Stimulated activated CD4-positive, alpha-beta T cell treated with anti-CD3 and anti-CD28 coated beads, Interleukin-4, amount 100 ng/mL, for 24 hours (primary cell): ENCODE results near the gene P2RX5.
A peak's percentile ranks its signal among the peaks of the same experiment; 100 is the strongest.

ENCODE experiments used
- DNase-seq: peaks from one replicate; pipeline ENCODE4 v3.0.0-alpha.2; 2020

Gene P2RX5

DNA sequence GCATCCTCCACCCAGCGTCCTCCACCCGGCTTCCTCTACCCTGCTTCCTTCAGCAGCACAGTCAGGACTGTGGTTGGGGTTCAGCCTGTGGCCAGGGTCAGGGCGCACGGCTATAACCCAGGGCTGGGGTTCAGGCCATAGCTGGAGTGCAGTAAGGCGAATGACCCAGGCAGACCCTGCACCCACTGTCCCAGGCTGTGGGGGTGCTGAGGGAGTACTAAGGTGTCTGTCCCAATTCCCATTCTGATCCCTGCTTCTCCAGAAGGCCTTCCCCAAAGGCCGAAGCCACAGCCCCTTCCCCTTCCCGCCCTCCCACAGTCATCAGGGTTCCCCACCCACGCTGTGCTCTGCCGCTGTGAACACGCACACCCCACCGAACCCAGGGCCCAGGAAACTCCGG, 14.9 kb downstream of the P2RX5 start:
- DNase-seq: no peak

DNA sequence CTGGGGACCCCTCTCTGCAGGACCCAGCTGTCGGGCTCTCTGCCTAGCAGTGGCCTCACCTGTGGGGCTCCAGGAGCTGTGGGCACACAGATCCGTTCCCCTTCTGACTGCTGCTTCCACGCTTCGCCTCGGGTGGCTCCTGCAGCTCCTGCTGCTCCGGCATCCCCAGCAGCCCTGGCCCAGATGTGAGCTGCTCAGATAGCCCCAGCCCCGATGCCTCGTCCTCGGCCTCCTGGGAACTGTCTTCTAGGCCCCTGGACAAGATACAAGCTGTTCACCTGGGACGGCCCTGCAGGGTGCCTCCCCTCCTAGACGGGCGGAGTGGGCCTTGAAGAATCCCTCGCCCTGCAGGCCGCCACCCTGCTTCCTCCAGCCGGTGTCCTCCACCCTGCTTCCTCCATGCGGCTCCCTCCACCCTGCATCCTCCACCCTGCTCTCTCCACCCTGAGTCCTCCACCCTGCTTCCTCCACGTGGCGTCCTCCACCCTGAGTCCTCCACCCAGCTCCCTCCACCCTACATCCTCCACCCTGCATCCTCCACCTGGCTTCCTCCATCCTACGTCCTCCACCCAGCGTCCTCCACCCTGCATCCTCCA, 16.3 kb downstream of the P2RX5 start:
- no peak for DNase-seq

DNA sequence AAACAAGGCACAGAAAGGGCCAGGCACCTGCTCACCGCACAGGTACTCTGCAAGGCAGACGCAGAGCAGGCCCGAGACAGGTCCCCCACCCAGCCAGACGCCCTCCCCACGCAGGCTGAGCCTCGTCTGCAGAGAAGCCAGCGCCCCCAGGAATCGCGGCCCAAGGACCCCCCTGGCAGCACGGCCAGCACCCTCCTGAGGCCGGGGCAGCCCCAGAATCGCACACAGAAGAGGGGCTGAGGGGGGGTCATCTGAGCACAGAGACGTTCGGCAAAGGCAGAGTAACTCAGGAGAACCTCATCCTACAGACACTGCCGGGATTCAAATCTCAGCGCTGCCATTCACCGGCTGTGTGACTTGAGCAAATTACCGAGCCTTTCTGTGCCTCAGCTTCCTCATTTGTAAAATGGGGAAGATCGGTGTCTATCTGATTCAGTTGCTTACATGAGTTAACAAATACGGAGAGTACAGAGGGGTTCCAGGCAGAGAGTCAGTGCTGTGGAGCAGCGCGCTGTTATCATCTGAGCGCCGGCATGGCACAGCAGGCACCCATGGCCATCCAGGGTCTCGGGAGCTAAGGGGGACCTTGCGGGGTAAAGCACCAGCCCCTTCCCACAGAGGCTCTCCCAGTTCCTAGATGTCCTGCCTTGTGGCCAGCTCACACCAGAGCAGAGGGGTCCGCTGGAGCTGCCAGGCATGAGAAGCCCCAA, 17.0 kb downstream of the P2RX5 start:
- no peak for DNase-seq

DNA sequence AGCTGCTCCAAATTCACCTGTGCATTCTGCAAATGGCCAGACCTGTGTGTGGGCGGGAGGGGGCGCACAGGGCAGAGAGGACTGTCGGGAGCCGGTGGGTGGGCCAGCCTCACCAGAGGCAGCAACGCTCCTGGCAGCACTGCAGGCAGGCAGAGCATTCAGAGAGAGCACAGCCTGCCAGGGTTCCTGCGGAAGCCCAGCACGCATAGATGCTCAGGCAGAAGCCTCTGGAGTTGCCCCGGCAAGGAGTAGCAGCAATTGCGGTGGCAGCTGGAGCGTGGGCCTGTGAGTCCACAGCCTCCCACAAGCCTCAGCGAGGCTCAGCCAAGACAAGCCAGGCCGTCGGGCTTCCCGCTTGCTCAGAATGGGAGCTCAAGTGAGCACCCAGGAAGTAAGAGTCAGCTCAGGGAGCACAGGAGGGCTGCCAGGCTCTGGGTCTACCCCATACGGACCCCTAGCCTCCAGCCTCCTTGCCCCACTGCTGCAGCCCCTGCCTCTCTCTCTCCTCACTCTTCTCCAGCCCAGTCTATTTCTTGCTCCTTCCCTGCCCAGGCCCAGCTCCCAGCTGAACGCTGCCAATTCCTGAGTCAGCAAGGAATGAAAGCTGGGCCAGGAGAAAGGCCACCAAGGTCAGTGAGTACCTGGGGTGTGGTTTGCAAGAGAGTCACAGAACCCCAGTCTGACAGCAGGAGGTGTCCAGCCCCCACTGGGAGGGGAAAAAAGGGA, 17.7 kb downstream of the P2RX5 start:
- no peak for DNase-seq

DNA sequence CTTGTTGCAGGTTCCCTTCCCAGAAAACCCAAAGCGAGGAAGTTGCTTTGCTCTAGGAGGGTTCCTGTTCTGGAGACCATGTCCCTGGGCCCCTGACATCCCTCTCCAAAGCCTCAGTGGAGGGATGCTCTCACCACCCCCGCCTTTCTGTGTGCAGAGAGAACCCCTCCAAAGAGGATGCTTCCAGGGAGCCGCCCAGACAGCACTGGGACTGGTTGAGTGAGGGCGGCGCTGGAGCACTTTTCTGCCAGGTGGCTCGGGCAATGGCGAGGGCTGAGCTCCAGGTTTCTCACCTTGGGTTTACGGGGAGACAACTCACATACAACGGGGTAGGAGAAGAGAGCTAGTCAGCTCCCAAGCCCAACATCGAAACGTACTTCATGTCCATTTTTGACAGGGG, 20.1 kb downstream of the P2RX5 start:
- no peak for DNase-seq

DNA sequence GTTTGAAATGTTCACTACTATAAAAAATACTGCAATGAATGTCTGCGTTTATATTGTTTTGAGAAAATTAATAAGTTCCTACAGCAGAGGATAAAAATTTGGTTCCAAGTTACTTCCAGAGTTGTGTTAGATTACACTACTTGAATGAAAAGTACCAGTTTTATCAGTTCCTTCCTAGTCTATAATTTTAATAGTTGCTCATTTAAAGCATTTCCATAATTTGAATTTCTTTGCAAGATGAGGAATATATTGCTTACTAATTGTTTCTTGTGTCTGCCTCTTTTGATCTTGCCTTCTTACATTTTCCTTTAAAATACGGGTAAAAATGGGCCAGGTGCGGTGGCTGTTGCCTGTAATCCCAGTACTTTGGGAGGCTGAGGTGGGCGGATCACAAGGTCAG, 23.4 kb downstream of the P2RX5 start:
- DNase-seq: no peak

DNA sequence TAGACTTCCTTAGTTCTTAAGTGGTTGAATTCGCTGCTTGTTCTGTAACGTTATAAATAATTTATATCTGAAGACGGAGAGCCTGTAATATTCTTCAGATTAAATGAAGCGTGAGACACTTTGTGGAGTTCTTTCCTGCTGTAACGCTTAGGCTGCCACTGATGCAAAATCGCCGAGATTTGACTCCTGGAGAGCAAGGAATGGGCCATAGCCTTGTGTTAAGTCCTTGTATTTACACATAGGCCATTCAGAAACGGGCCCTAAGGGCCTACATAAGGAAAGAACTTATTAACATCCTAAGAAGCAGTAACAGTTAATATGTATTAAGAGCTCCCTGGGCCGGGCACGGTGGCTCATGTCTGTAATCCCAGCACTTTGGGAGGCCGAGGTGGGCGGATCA, 26.4 kb downstream of the P2RX5 start:
- no peak for DNase-seq

DNA sequence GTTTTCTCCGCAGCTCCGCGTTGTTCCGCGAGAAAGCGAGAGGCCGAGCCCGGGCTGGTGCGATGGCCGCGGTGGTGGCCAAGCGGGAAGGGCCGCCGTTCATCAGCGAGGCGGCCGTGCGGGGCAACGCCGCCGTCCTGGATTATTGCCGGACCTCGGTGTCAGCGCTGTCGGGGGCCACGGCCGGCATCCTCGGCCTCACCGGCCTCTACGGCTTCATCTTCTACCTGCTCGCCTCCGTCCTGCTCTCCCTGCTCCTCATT, 26.9 kb downstream of the P2RX5 start:
- DNase-seq: no peak

DNA sequence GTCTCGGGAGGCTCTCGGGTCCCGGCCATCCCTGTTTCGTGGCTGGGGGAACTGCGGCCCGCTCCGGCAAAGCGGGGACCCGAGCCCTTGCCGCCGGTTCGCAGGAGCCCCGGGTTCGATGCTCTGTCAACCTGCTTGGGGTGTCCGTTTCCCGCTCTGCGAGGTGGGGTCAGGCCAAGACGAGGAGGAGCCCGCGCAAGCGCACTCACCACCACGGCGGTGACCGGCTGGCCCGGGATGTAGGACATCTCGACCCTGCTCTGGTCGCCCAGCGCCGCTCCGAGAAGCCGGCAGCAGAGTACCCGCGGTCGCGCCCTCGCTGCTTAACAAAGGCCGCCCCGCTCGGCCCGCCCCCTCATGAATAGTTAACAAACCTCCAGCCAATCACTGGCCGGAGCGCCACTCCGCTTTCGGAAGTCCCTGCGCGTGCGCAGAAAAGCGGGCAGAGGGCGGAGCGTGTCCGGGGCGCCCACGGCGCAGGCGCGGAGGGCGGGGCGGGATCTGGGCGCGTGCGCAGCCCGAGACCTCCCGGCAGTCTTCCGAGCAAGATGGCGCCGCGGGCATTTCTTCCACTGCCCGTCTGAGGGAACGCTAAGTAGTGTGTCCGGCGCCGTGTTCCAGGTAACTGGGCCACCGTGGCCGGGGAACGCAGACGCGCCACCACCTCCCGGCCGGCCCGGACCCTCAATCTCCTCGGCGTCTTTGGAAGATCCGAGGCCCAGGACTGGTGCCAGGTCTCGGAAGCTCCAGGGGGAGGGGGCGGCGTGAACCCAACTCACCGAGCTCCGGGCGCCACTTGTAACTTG, 27.5 kb downstream of the P2RX5 start, which contains the start of the genes EMC6 and TAX1BP3:
TSS of gene EMC6 (plus strand) at position 534 of the 806 bp plus-strand sequence. CDS start 335 bp downstream, outside the sequence.
TSS of gene TAX1BP3 (minus strand) at position 300 of the 806 bp plus-strand sequence. CDS start at position 248, 52 bp downstream.
- peak; percentile 98 for DNase-seq

DNA sequence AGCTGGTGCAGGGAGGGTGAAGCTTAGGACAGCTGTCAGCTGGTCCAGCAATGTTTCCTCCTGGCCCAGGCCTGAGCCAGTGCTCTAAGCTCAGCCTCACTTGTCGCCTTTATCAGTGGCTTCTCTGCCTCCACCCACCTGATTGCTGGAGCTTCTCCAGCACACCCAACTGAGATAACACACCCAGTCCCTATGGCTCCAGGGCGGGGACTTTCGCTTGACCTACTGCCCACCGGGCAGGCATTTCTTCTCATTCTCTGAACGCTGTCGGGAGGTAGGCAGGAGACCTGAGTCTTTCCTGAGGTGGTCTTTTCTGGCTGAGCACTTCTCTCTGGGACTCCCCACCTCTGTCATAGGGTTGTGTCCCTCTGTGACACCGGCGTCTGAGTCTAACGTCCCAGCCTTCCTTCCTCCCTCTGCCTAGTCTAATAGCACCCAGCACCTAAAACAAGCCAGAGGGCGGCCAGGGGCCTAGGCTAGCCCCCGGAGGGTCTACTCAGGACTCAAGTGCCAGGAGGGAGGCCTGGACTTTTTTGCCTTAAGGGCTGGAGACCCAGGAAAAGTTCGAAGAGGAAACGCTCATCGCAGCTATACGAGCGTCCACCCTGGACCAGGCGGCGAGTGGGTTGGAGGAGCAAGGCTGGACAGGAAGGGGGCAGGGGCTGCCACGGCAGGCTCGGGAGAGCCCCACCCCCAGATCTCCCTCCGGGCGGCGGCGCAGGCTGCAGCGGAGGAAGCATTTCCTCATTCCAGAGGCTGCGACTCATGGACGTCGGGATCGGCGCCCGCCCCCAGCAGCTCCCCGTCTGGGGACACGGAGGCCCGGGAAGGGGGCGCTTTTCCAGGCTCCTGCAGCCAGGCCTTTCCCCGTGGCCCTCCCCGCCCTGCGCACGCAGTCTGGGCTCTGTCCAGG, 28.3 kb downstream of the P2RX5 start:
- no peak for DNase-seq

DNA sequence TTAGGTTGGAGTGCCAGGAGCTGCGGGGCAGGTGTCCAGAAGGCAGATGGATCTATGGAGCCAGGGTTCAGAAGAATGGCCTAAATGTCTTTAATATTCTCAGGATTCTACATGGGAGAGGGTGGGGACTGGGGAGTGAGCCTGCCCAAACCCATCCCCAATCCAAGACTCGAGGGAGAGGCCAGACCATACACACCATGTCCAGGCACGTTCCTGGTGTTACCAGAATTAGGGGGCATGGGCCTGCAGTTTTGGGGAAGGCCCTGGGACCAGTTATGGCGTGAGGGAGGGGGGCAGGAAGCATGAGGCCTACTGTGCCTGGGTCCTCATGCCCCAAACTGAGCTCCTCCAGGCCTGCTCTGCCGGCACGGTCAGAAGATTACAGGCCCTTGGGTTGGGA, 29.4 kb downstream of the P2RX5 start:
- no peak for DNase-seq

DNA sequence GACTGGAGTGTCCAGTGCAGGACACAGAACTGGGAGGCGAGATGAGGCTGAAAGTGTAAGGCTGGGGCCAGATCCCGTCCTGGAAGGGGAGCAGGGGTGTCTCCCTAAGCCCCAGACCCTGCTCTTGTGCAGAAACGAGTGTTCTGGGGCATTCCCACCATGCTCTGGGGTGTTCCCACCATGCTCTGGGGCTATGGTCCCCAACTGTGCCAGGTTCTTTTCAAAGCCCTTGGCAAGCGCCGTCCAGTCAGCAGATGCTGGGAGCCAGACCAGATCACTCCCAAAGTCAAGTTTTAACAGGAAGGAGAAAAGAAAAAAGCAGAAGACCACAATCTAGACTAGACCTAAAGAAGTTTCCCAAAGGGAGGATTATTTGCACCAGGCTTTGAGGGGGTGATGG, 30.1 kb downstream of the P2RX5 start:
- DNase-seq: no peak

DNA sequence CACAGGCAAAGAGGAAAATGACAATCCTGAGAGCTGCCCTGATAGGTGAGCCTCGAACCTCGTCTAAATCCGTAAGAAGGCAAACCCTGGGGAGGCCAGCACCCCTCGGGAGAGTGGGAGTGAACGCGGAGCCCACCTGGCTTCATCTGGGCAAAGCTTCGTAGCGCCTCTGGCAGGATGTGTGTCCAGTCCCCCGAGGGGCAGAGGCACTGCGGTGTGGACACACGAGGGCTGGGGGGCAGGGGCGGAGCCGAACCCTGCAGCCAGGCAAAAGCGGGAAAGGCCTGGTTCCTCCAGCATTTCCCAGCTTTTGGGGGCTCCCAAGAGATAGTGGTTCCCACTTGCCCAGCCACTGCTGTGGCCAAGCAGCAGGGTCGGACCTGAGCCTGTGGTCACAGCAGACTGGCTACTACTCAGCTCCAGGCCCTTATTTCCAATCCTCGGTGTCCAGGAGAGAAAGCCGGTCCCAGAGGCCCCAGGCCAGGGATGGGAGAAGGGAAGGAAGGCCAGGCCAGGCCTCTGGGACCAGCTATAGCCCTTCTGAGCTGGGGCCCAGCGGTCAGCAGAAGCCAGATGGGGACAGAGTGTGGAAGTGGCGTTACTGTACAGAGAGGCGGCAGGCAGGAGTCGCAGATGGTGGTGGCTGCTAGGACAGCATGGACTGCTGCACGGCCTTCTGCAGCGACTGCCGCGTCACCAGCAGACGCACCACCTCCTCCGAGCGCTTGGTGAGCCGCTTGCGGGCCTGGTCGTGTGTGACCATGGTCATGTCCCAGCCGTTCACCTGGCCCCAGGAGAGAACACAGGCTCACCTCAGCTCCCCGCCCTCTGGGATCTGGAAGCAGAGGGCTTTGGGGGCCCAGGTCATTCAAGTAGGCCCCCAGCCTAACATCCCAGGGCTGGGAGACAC, 32.6 kb downstream of the P2RX5 start:
- no peak for DNase-seq

DNA sequence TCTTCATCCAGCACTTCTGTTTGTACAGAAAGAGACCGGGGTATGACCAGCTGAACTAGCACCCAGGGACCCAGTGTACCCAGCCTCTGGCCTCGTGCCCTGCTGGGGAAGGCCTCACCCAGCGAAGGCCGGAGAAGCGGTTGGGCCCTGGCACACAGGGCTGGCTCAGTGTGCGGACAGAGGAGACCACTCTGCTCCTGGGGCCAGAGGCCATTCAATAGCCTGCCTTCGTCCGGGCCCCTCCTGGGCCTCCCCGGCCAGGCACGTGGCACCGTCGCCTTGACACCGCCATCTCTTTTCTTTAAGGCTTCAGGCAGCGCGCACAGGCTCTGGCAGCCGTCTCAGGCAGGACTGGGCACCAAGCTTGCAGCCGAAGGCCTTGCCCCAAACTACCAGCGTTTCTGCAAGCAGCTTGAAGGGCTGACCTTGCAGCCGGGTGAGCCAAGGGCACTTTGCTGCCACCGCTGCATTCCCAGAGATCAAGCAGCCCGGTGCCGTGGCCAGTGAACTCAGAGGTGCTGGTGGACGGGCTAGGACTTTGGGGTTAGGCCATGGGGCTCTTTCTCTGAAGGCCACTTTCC, 35.6 kb downstream of the P2RX5 start:
- no peak for DNase-seq

DNA sequence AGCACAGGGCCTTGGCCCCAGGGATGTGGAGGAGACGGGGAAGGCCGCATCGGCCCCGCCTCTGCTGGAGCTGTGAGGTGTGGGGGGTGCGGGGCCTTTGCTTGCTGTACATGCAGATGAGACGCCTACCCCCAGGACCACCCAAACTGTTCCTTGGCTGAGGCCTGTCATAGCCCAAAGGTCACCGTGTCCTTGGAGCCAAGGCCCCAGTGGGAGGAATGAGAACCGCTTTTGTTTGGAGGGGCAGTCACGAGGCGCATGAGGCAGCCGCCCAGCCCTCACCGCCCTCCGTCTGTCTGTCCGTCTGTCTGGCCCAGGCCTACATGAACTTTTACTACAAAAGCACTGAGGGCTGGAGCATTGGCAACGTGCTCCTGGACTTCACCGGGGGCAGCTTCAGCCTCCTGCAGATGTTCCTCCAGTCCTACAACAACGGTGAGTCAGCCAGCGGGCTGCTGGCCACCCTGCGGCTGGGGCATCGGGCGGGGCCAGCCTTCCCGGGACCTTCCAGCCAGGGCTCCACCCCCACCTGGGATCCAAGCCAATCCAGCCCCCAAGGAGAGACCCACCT, 36.3 kb downstream of the P2RX5 start:
- no peak for DNase-seq

DNA sequence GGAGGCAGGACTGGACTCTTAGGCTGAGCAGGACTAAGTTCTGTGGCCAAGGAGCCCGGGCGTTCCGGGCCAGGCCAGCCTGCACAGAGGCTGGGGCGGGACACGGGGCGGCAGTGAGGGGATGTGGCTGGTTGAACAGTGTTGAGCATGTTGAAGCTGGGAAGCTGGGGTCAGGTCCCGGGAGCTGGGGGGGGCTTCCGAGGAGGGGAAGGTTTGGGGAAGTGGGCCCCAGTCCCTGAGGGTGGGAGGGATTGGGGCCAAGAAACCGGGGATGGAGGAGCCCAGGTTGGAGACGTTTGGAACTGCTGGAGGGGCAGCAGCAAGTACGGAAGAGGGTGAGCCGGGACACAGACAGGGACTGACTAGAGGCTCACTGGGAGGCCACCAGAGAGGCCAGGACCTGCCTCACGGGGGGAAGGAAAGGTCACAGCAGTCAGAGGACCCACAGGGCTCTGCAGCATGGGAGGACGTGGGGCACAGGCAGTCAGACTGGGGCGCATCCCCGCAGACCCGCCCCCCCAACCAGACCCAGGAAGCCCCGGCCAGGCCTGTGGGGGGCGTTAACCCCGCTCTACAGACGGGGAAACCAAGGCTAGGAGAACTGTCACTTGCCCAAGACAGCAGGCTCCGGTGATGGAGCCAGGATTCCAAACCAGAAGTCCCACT, 37.0 kb downstream of the P2RX5 start:
- no peak for DNase-seq

DNA sequence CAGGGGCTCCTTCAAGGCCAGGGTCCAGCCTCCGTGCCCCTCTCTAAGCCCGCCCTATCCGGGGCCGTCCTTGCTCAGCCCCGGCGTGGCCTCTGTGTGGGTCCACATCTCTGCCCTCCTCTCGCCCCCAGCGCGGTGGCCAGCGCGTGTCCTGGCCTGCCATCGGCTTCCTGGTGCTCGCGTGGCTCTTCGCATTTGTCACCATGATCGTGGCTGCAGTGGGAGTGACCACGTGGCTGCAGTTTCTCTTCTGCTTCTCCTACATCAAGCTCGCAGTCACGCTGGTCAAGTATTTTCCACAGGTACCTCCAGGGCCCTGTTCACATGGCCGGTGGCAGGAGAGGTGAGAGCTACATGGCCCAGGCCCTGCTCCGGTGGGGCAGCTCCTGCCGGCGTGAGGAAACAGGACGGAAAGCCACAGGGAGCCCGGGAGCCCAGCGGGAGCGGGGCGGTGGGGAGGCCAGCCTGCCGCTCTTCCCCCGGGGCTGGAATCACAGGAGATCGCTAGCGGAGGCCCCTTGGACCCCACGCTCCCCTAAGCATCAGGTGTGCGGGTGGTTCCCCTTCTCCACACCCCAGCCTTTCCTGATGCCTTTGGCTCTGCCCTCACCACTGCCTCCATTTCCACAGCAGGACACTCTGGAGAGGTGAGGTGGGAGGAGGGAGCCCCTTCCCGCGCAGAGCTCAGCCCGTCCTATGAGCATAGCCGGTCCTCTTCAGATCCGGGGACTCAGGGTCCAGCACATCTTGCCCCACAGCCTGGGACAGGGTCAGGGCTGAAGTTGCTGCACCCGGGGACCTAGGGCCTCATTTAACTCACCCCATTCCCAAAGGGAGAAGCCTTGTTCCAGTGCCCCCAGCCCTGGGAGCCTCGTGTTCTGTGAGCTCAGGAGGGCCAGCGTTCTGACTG, 37.8 kb downstream of the P2RX5 start:
- DNase-seq: no peak

DNA sequence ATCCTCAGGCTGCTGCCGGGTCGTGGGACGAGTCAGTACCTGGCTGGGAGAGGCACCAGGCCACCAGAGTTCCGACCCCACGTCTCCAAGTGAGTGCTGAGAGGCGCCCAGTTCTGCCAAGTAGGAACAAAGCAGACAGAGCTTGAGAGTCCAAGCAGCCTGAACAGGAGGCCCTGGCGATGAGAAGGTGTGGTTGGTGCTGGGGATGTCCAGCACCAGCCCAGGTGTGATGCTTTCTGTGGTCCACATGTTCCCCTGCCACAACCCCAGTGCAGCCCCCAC, 38.4 kb downstream of the P2RX5 start:
- DNase-seq: no peak
